Keratinocyte (primary cell): Measurements from ENCODE around the gene KLRC1. TPM values are rescaled to one million over a fixed set of nuclear protein-coding genes. Genes with fewer than 3 reads are reported as not detected.

Experiments used
- DNase-seq: peaks from one replicate; pipeline ENCODE4 v3.0.0-alpha.2; 2011; ENCODE audit warnings: low read depth, missing footprints, low spot score
- FAIRE-seq: peaks from 2 replicates; lab custom pipeline; 2011; peaks lifted over from hg19 to GRCh38; lab: Jason Lieb, UNC
- H2AFZ ChIP-seq: 2 replicates; pipeline ENCODE4 v1.6.0; 2012; ENCODE audit warnings: low read length, control low read depth, inconsistent platforms; ENCODE audit not compliant: control insufficient read depth
- H3K27ac ChIP-seq: 2 replicates; pipeline ENCODE4 v1.5.1; 2011; ENCODE audit warnings: low read length; ENCODE audit not compliant: control insufficient read depth, insufficient read depth
- H3K27me3 ChIP-seq: 3 replicates; pipeline ENCODE4 v1.6.0; 2011; ENCODE audit warnings: low read length; ENCODE audit not compliant: control insufficient read depth, insufficient read depth; ENCODE audit errors: extremely low read depth
- H3K36me3 ChIP-seq, 2 experiments: 2 replicates in 1 of 2; 3 replicates in 1 of 2; pipeline ENCODE4 v1.5.1; 2011; ENCODE audit warnings: low read length in 2 of 2, mild to moderate bottlenecking in 1 of 2; ENCODE audit not compliant: control insufficient read depth in 2 of 2, insufficient read depth in 2 of 2; ENCODE audit errors: extremely low read depth in 1 of 2
- H3K4me1 ChIP-seq: 3 replicates; pipeline ENCODE4 v1.5.1; 2011; ENCODE audit warnings: low read length; ENCODE audit not compliant: control insufficient read depth, insufficient read depth; ENCODE audit errors: extremely low read depth
- H3K4me2 ChIP-seq: 3 replicates; pipeline ENCODE4 v1.6.0; 2011; ENCODE audit warnings: low read depth, low read length; ENCODE audit not compliant: control insufficient read depth, insufficient read depth; ENCODE audit errors: extremely low read depth
- H3K4me3 ChIP-seq, 3 experiments: fragments of 200-600 bp in 1 of 3; sonication (generic) in 1 of 3; 2 replicates in 2 of 3; 3 replicates in 1 of 3; pipeline ENCODE4 v1.5.1; 2011 to 2016; ENCODE audit warnings: low read length in 3 of 3, mild to moderate bottlenecking in 3 of 3, control low read depth in 2 of 3, inconsistent platforms in 1 of 3, low read depth in 1 of 3, mixed read lengths in 1 of 3, mixed run types in 1 of 3, moderate library complexity in 1 of 3; ENCODE audit not compliant: control insufficient read depth in 2 of 3, insufficient read depth in 2 of 3; ENCODE audit errors: extremely low read depth in 1 of 3
- H3K79me2 ChIP-seq: 2 replicates; pipeline ENCODE4 v1.6.0; 2012; ENCODE audit warnings: low read length; ENCODE audit not compliant: control insufficient read depth, insufficient read depth
- H3K9ac ChIP-seq: 3 replicates; pipeline ENCODE4 v1.6.0; 2011; ENCODE audit warnings: low read length; ENCODE audit not compliant: control insufficient read depth, insufficient read depth; ENCODE audit errors: extremely low read depth
- H3K9me1 ChIP-seq: 3 replicates; pipeline ENCODE4 v1.6.0; 2011; ENCODE audit warnings: low read length; ENCODE audit not compliant: control insufficient read depth, insufficient read depth; ENCODE audit errors: extremely low read depth
- H3K9me3 ChIP-seq: 2 replicates; pipeline ENCODE4 v1.5.1; 2012; ENCODE audit warnings: low read depth, low read length; ENCODE audit not compliant: control insufficient read depth
- H4K20me1 ChIP-seq: 3 replicates; pipeline ENCODE4 v1.6.0; 2011; ENCODE audit warnings: low read length; ENCODE audit not compliant: control insufficient read depth, insufficient read depth; ENCODE audit errors: extremely low read depth
- EZH2 ChIP-seq: IDR thresholded peaks from one replicate; pipeline ENCODE4 v1.6.1; 2012; ENCODE audit warnings: inconsistent platforms, mild to moderate bottlenecking, low read length, moderate library complexity
- dilution Hi-C: fragments of 300-500 bp; cut with MboI; formaldehyde crosslinking; loops from one replicate; pipeline ENCODE4 v1.7.0; 2020; ENCODE audit warnings: low sequenced_read_pairs; ENCODE audit not compliant: extremely low pct_ligation_motif_present
- polyA plus RNA-seq, 5 experiments: library from polyadenylated mRNA; depleted of rRNA in 3 of 5; stranded (reverse) in 3 of 5; stranded (forward) in 1 of 5; unstranded in 1 of 5; fragments of >200 nt; gene quantifications; 1 replicate in 1 of 5; 2 replicates in 3 of 5; 3 replicates in 1 of 5; pipeline versions ENCODE4 v1.2.1 to v1.2.3, GENCODE V29; 2011 to 2012; ENCODE audit warnings: missing spikeins in 2 of 5, low read depth in 1 of 5, low replicate concordance in 1 of 5
- TF ChIP-seq, protein P1 (sequence below), 3 experiments: IDR thresholded peaks in 1 of 3; conservative IDR thresholded peaks in 1 of 3; optimal IDR thresholded peaks in 1 of 3; 2 replicates in 2 of 3; 3 replicates in 1 of 3; pipeline versions ENCODE3 to v1.5.1; 2011; ENCODE audit warnings: low read length in 3 of 3, mild to moderate bottlenecking in 3 of 3, moderate library complexity in 2 of 3, control low read depth in 1 of 3, inconsistent platforms in 1 of 3; ENCODE audit not compliant: insufficient read depth in 2 of 3; ENCODE audit errors: extremely low read depth in 1 of 3

The KLRC1 gene
- polyA plus RNA-seq, 1 donor (not counting 4 experiments of a cell fraction or from before 2014, with no cell fraction given): 0.07 TPM

DNA sequence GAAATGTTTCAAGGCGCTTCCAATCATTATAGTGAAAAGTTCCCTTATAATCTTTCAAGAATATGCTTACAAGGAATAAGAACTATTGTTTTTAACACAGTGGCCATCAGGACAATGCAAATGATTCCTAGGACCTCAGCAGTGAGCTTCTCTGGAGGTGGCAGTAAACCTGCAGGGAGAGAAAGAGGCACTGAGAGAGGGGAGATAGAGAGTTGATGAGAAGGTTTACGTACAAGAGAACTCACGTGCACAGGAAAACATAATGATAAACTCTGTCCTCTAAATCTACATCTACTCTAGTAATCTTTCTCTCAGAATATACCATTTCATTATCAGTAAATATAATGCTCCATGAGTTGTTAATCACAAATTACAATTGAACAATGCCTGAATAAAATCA is 44.3 kb downstream of the KLRC1 start:
- Histone ChIP-seq H3K9ac (no peak overlapping the region), H3K4me1 (peaks cover 4% of the 10 kb centered on the region), H3K27me3 (no peaks in the 10 kb centered on the region), H3K4me3 (no peak overlapping the region), H3K36me3 (no peaks in the 10 kb centered on the region), H3K9me1 (no peaks in the 10 kb centered on the region), H3K79me2 (no peaks in the 10 kb centered on the region), H4K20me1 (no peaks in the 10 kb centered on the region), H3K9me3 (no peaks in the 10 kb centered on the region), H2AFZ (no peak overlapping the region), H3K4me2 (no peak overlapping the region), H3K27ac (no peak overlapping the region)
- no peak for DNase-seq
- TF ChIP-seq EZH2: no peak
- TF ChIP-seq, protein P1, sequence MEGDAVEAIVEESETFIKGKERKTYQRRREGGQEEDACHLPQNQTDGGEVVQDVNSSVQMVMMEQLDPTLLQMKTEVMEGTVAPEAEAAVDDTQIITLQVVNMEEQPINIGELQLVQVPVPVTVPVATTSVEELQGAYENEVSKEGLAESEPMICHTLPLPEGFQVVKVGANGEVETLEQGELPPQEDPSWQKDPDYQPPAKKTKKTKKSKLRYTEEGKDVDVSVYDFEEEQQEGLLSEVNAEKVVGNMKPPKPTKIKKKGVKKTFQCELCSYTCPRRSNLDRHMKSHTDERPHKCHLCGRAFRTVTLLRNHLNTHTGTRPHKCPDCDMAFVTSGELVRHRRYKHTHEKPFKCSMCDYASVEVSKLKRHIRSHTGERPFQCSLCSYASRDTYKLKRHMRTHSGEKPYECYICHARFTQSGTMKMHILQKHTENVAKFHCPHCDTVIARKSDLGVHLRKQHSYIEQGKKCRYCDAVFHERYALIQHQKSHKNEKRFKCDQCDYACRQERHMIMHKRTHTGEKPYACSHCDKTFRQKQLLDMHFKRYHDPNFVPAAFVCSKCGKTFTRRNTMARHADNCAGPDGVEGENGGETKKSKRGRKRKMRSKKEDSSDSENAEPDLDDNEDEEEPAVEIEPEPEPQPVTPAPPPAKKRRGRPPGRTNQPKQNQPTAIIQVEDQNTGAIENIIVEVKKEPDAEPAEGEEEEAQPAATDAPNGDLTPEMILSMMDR (optimal IDR thresholded peaks at IDR 0.05 in 1 of 3, IDR thresholded peaks at IDR 0.05 in 1 of 3, conservative IDR thresholded peaks at IDR 0.05 in 1 of 3; ENCODE audit: extremely low read depth in 1 of 3, insufficient read depth in 2 of 3, low read length in 3 of 3): no peak
- dilution Hi-C loops: no loop called here
- no peak for FAIRE-seq

DNA sequence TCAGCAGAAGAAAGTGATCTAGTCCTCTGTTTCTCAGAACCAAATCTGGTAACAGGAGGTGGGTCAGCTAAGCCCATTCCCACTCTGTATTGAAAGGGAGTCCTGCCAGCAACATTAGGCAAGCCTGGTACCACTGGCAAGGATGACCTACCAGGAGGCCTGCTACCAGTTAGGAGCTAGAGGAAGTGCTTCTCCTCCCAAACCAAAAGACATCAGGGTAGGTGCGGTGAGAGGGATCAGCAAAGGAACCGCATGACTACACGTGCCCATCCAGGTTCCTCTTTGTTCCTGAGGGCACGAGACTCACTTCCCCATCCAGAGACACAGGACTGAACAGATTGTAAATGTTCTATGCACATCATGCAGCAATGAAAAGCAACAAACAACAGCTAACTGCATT is 46.5 kb downstream of the KLRC1 start:
- Histone ChIP-seq H3K79me2 (no peaks in the 10 kb centered on the region), H4K20me1 (no peaks in the 10 kb centered on the region), H3K27me3 (no peaks in the 10 kb centered on the region), H3K9me1 (no peaks in the 10 kb centered on the region), H2AFZ (peak overlapping the region; percentile 51), H3K4me3 (no peak overlapping the region), H3K9ac (no peak overlapping the region), H3K4me1 (peaks cover 4% of the 10 kb centered on the region), H3K36me3 (no peaks in the 10 kb centered on the region), H3K27ac (no peak overlapping the region), H3K4me2 (no peak overlapping the region), H3K9me3 (no peaks in the 10 kb centered on the region)
- dilution Hi-C loops: no loop called here
- TF ChIP-seq EZH2: no peak
- TF ChIP-seq, protein P1 (optimal IDR thresholded peaks at IDR 0.05 in 1 of 3, IDR thresholded peaks at IDR 0.05 in 1 of 3, conservative IDR thresholded peaks at IDR 0.05 in 1 of 3; ENCODE audit: extremely low read depth in 1 of 3, insufficient read depth in 2 of 3, low read length in 3 of 3): no peak
- DNase-seq (no peak), FAIRE-seq (peak; percentile 29)
